ENCODE results near the gene OR52K2. TPM values are rescaled to one million over a fixed set of nuclear protein-coding genes. Genes with fewer than 3 reads are reported as not detected.

Gene OR52K2
- total RNA-seq, 1 experiment from 2014 or later = not detected

DNA sequence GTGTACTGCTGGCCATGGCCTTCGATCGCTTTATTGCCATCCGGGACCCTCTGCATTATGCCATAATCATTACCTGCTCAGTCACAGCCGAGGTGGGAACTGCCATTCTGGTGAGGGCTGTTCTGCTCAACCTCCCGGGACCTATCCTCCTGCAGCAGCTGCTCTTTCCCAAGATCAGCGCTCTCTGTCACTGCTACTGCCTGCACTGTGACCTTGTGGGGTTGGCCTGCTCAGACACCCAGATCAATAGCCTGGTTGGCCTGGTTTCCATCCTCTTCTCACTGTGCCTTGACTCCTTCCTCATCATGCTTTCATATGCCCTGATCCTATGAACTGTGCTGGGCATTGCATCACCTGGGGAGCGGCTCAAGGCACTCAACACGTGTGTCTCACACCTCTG, 30.7 kb upstream of the OR52K2 start:
- ChIA-PET CTCF (no interaction called here), POLR2A (ENCODE audit: low non-redundant PET) (no interaction called here)
- Histone ChIP-seq H3K27ac (ENCODE audit: low read depth, low read length, poor library complexity, severe bottlenecking) (no peak overlapping the region), H3K36me3 (ENCODE audit: insufficient read depth, low read length, poor library complexity, severe bottlenecking) (no peaks in the 10 kb centered on the region), H3K4me3 (ENCODE audit: low read depth, low read length, poor library complexity, severe bottlenecking) (no peak overlapping the region), H3K4me1 (ENCODE audit: insufficient read depth, low read length, poor library complexity, severe bottlenecking) (no peaks in the 10 kb centered on the region), H3K9me3 (ENCODE audit: low read depth, low read length, poor library complexity, severe bottlenecking) (no peaks in the 10 kb centered on the region), H3K27me3 (replicated peaks; ENCODE audit: insufficient read depth, low read depth, low read length, poor library complexity) (peaks cover 20% of the 10 kb centered on the region)
- intact Hi-C loops (cut with micrococcal nuclease; ENCODE audit: unreplicated experiment) = no loop called here
- no TSS peak for BruUV-seq (replicated peaks)
- DNase-seq (ENCODE audit: low spot score) = no peak
- TF ChIP-seq EZH2 (IDR thresholded peaks at IDR 0.05; ENCODE audit: borderline replicate concordance, low read depth, low read length, poor library complexity, severe bottlenecking) = no peak
- TF ChIP-seq, protein P1, sequence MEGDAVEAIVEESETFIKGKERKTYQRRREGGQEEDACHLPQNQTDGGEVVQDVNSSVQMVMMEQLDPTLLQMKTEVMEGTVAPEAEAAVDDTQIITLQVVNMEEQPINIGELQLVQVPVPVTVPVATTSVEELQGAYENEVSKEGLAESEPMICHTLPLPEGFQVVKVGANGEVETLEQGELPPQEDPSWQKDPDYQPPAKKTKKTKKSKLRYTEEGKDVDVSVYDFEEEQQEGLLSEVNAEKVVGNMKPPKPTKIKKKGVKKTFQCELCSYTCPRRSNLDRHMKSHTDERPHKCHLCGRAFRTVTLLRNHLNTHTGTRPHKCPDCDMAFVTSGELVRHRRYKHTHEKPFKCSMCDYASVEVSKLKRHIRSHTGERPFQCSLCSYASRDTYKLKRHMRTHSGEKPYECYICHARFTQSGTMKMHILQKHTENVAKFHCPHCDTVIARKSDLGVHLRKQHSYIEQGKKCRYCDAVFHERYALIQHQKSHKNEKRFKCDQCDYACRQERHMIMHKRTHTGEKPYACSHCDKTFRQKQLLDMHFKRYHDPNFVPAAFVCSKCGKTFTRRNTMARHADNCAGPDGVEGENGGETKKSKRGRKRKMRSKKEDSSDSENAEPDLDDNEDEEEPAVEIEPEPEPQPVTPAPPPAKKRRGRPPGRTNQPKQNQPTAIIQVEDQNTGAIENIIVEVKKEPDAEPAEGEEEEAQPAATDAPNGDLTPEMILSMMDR (conservative IDR thresholded peaks at IDR 0.05; ENCODE audit: low read depth, low read length) = no peak

DNA sequence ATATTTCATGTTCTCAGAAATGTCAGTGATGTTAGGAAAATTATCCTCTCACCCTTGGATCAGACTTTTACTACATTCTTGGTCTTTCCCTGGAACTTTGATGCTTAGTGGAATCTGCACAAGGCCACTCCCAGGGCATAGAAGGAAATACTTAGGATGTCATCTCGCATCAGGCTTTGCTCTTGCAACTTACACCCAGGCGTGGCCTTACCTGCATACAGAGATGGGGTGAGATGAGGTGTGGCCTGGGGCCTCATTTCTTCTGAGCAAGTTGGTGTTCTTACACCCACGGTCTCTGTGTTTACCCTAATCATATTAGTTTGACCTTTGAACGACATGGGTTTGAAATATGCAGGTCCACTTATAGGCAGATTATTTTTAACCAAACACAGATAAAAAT, 19.0 kb upstream of the OR52K2 start:
- POLR2A ChIA-PET (ENCODE audit: low non-redundant PET) = no interaction called here
- TF ChIP-seq, protein P1 (conservative IDR thresholded peaks at IDR 0.05; ENCODE audit: low read depth, low read length) = no peak
- TF ChIP-seq EZH2 (IDR thresholded peaks at IDR 0.05; ENCODE audit: borderline replicate concordance, low read depth, low read length, poor library complexity, severe bottlenecking) = no peak
- no peaks in the 10 kb centered on the region for H3K36me3 ChIP-seq (ENCODE audit: insufficient read depth, low read length, poor library complexity, severe bottlenecking)
- H3K27me3 ChIP-seq (replicated peaks; ENCODE audit: insufficient read depth, low read depth, low read length, poor library complexity) = no peaks in the 10 kb centered on the region
- intact Hi-C loops (cut with micrococcal nuclease; ENCODE audit: unreplicated experiment) = no loop called here
- CTCF ChIA-PET = no interaction called here
- BruUV-seq (replicated peaks) = no TSS peak
- H3K9me3 ChIP-seq (ENCODE audit: low read depth, low read length, poor library complexity, severe bottlenecking) = no peaks in the 10 kb centered on the region
- DNase-seq (ENCODE audit: low spot score) = no peak
- H3K4me3 ChIP-seq (ENCODE audit: low read depth, low read length, poor library complexity, severe bottlenecking) = no peak overlapping the region
- no peaks in the 10 kb centered on the region for H3K4me1 ChIP-seq (ENCODE audit: insufficient read depth, low read length, poor library complexity, severe bottlenecking)
- no peak overlapping the region for H3K27ac ChIP-seq (ENCODE audit: low read depth, low read length, poor library complexity, severe bottlenecking)

DNA sequence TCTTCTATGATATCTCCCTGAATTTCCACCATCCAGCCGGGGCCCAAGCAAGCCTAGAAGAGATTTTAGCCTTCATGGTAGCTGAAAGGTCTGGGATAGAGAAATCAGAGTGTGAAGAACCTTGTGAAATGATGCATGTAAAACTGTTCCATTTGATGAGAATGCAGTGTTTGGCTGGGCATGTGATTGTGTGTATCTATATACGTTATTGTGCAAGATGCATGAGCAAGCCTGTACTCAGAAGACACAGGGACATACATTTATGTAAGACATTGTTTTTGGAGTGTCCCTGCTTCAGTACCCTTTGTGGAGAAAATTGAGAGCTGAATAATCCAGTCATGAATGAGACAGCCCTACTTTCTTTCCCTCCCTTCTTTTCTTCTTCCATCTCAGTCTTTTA, 15.2 kb upstream of the OR52K2 start:
- no peak for TF ChIP-seq EZH2 (IDR thresholded peaks at IDR 0.05; ENCODE audit: borderline replicate concordance, low read depth, low read length, poor library complexity, severe bottlenecking)
- TF ChIP-seq, protein P1 (conservative IDR thresholded peaks at IDR 0.05; ENCODE audit: low read depth, low read length) = no peak
- H3K4me3 ChIP-seq (ENCODE audit: low read depth, low read length, poor library complexity, severe bottlenecking) = no peak overlapping the region
- ChIA-PET CTCF (no interaction called here), POLR2A (ENCODE audit: low non-redundant PET) (no interaction called here)
- no peaks in the 10 kb centered on the region for H3K27me3 ChIP-seq (replicated peaks; ENCODE audit: insufficient read depth, low read depth, low read length, poor library complexity)
- H3K4me1 ChIP-seq (ENCODE audit: insufficient read depth, low read length, poor library complexity, severe bottlenecking) = no peaks in the 10 kb centered on the region
- H3K36me3 ChIP-seq (ENCODE audit: insufficient read depth, low read length, poor library complexity, severe bottlenecking) = no peaks in the 10 kb centered on the region
- no peak for DNase-seq (ENCODE audit: low spot score)
- BruUV-seq (replicated peaks) = no TSS peak
- H3K9me3 ChIP-seq (ENCODE audit: low read depth, low read length, poor library complexity, severe bottlenecking) = no peaks in the 10 kb centered on the region
- intact Hi-C loops (cut with micrococcal nuclease; ENCODE audit: unreplicated experiment) = no loop called here
- H3K27ac ChIP-seq (ENCODE audit: low read depth, low read length, poor library complexity, severe bottlenecking) = no peak overlapping the region
